HG02852 (cell line): ENCODE data around the gene KIR3DL1.
"Not testable (repeated sequence)": the region's sequence is repeated elsewhere in the genome, so short reads cannot be mapped to it uniquely, and the experiment has no call there.

Experiments
- ATAC-seq: cut with Tn5 transposase; IDR thresholded peaks from one replicate; pipeline ENCODE4 v1.9.1; 2021; ENCODE audit warnings: mild to moderate bottlenecking, moderate library complexity; ENCODE audit not compliant: unreplicated experiment

The KIR3DL1 gene

DNA sequence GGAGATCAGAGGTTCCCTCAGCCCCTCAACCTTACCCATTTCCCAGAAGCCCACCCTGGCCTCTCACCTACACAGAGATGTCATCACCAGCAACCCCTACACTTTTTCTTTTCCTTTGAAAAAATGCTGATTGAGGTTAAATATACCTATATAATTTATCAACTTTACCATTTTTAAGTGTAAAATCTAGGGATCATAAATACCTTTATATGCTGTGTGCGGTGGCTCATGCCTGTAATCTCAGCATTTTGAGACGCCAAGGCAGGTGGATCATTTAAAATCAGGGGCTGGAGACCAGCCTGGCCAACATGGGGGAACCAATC is 9.8 kb upstream of the KIR3DL1 start:
- no peak for ATAC-seq

DNA sequence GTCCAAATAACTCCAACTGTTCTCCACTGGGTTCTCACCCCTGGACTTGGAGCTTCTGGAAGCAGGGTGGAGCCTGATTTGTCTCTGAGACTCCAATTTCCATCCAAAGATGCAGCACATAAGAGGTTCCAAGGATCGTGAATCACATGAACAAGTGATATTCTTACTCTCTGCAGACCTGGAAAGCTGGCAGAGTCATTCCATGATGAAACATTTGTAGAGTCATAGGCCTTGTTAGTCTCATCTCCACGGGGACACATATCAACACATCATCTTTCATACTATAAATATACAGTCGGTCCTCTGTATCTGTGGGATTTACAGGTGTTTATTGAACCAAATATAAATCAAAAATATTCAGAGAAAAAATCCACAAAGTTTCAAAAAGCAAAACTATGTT is 1.7 kb upstream of the KIR3DL1 start:
- not testable (repeated sequence) for ATAC-seq

DNA sequence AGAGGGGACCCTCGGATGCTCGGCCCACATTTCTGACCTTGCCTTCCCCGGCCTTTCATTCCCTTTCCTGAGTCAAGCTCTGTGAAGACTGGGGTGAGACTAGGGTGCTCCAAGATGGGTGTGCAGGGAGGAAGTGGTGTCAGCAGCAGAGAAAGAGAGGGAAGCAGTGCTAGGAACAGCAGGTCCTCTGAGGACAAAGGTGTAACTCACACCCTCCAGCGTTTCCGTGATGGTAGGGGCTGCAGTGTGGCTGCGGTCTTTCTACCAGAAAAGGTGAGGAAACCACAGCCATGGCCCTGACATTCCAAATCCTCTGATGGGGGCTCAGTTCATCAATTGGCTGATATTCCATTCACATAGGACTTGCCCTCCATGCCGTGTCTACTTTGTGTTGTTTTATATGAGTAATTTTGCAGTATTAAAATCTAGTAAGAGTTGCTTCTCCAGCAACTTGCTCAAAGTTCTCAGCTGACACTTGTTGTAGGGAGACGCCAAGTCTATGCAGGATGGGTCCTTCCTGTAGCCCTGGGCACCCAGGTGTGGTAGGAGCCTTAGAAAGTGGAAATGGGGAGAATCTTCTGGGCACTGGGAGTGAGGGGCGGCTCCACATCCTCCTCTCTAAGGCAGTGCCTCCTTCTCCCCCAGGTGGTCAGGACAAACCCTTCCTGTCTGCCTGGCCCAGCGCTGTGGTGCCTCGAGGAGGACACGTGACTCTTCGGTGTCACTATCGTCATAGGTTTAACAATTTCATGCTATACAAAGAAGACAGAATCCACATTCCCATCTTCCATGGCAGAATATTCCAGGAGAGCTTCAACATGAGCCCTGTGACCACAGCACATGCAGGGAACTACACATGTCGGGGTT is 1.6 kb downstream of the KIR3DL1 start:
- no peak for ATAC-seq

GRCh38 chr19:54824416-54824815 is 8.1 kb downstream of the KIR3DL1 start:
- not testable (repeated sequence) for ATAC-seq

GRCh38 chr19:54825326-54825725 is 9.1 kb downstream of the KIR3DL1 start:
- not testable (repeated sequence) for ATAC-seq

DNA sequence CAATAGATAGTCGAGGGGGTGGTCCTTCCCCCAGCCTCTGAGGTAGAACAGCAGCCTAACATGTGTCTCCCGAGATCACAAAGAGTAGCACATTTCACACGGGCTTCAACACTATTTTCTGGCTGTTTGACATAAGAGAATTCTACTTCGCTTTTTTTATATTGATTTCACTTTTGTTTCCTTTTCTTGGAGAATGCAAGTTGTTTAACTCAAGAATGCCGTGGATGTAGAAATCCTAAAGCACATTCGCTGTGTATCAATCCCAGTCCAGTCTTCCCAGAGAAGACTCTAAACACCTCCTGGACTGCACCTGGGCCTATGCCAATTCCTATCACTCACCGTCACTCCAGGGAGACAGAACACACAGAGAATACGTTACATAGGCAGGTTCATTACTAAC is 11.8 kb downstream of the KIR3DL1 start:
- not testable (repeated sequence) for ATAC-seq

DNA sequence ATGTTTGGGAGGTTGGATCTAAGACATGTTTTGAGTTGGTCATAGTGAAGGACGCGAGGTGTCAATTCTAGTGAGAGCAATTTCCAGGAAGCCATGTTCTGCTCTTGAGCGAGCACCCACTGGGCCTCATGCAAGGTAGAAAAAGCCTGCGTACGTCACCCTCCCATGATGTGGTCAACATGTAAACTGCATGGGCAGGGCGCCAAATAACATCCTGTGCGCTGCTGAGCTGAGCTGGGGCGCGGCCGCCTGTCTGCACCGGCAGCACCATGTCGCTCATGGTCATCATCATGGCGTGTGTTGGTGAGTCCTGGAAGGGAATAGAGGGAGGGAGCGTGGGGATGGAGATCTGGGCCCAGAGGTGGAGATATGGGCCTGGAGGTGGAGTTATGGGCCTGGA is 16.2 kb downstream of the KIR3DL1 start, which contains the start of gene KIR2DS4:
Gene KIR2DS4 (plus strand): TSS at position 181 of the 400 bp plus-strand sequence.
- not testable (repeated sequence) for ATAC-seq

GRCh38 chr19:54835126-54835525 is 18.9 kb downstream of the KIR3DL1 start:
- ATAC-seq, result not testable (repeated sequence)

DNA sequence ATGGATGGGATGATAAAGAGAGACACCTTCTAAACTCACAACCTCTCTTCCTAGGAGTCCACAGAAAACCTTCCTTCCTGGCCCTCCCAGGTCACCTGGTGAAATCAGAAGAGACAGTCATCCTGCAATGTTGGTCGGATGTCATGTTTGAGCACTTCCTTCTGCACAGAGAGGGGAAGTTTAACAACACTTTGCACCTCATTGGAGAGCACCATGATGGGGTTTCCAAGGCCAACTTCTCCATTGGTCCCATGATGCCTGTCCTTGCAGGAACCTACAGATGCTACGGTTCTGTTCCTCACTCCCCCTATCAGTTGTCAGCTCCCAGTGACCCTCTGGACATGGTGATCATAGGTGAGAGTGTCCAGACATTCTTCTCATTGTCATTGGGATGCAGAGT is 21.3 kb downstream of the KIR3DL1 start:
- not testable (repeated sequence) for ATAC-seq

GRCh38 chr19:54843171-54843570 is 26.9 kb downstream of the KIR3DL1 start:
- not testable (repeated sequence) for ATAC-seq

GRCh38 chr19:54850061-54850640 is 33.9 kb downstream of the KIR3DL1 start, which contains the start of gene KIR3DL2:
Gene KIR3DL2 (plus strand): TSS chr19:54850443. CDS start chr19:54850476, 33 bp downstream.
- not testable (repeated sequence) for ATAC-seq

DNA sequence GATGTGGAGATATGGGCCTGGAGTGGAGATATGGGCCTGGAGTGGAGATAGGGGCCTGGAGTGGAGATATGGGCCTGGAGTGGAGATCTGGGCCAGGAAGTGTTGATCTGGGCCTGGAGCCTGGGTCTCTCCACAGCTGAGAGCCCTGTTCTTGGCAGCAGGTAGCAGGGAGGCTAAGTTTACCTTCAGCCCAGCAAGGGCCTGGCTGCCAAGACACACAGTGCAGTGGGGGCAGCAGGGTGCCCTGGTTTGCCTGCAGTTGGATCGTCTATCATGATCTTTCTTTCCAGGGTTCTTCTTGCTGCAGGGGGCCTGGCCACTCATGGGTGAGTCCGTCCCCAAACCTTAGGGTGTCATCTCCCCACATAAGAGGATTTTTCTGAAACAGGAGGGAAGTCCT is 34.7 kb downstream of the KIR3DL1 start:
- no peak for ATAC-seq

GRCh38 chr19:54851353-54851752 is 35.1 kb downstream of the KIR3DL1 start:
- no peak for ATAC-seq

DNA sequence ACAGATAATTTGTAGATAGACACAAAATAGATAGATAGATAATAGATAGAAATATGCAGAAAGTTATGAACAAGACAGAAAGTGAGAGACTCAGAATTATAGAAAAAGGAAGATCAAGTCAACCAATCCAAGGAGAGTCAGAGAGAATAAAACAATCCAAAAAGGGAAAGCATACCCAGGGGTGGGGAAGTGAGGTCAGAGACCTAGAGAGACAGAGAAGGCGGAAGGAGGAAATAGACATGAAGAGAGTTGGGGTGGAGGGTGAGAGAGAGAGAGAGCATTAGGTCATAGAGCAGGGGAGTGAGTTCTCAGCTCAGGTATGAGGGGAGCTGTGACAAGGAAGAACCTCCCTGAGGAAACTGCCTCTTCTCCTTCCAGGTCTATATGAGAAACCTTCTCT is 39.0 kb downstream of the KIR3DL1 start:
- not testable (repeated sequence) for ATAC-seq

- not testable (repeated sequence) for ATAC-seq
Observed at GRCh38 chr19:54858476-54858875, 42.2 kb downstream of the KIR3DL1 start.

- ATAC-seq, result not testable (repeated sequence)
Observed at GRCh38 chr19:54859421-54859820, 43.2 kb downstream of the KIR3DL1 start.

- ATAC-seq, result not testable (repeated sequence)
Observed at GRCh38 chr19:54863459-54863858, 47.2 kb downstream of the KIR3DL1 start.

- ATAC-seq, result no peak
Observed at GRCh38 chr19:54871696-54872095, 55.4 kb downstream of the KIR3DL1 start.

GRCh38 chr19:54873990-54874389 is 57.7 kb downstream of the KIR3DL1 start, which contains the start of gene FCAR:
Gene FCAR (plus strand): TSS chr19:54874235. CDS start chr19:54874290, 55 bp downstream.
- no peak for ATAC-seq

DNA sequence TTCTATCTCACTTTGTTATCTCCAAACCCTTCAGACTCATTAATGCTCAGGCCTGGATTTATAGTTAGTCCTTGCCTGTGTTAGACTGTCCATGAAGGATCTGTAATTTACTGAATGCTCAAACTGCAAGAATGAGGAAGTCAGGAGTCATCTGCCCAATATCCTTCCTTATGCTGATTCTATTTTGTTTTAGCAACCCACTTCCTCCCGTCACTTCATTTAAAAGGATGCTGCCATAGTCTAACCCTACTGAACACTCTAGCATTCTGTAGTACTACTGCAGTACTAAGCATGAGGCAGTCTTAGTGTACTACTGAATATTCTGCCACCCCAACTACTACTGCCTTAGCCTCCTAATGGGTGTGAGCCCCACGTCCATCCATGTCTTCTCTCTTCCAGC is 59.2 kb downstream of the KIR3DL1 start:
- no peak for ATAC-seq

GRCh38 chr19:54877471-54877870 is 61.2 kb downstream of the KIR3DL1 start:
- ATAC-seq, result no peak
